Measurements from ENCODE around the gene ZKSCAN1. TPM values are rescaled to one million over a fixed set of nuclear protein-coding genes. Genes with fewer than 3 reads are reported as not detected.

The ZKSCAN1 gene
- total and polyA plus RNA-seq, 3 donors from 2014 or later: 30.7 to 71.3 (median 65.3) TPM

DNA sequence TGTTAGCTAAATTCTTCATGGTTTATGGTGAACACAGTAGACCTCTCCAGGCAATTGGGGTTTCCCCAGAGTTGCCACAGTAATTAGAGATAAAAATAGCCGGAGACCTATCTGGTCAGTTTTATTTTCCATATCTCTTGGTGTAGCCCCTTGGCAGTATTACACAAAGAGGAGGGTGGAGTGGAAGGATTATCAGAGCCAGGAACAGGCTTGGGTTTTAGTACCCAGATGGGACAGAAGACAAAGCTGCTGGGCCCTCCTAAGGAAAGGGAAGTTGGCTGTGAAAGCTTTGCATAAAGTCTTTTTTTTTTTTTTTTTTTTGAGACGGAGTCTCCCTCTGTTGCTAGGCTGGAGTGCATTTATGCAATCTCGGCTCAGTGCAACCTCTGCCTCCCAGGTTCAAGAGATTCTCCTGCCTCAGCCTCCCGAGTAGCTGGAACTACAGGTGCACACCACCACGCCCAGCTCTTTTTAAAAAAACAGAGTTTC, 43.9 kb downstream of the ZKSCAN1 start:
- 73 to 91% methylated on average over 5 of the region's 5 CpGs for WGBS, 2 donors
- Histone ChIP-seq H3K27me3 (no peaks in the 10 kb centered on the region), H3K27ac (no peak overlapping the region), H3K9me3 (no peaks in the 10 kb centered on the region), H3K4me1 (no peaks in the 10 kb centered on the region), H3K4me3 (no peak overlapping the region), H3K36me3 (ENCODE audit: low read depth, missing control alignments) (no peaks in the 10 kb centered on the region)
- intact Hi-C loops (cut with DNase I; ENCODE audit: low total_unique reads): no loop called here
- DNase-seq: no peak
- TF ChIP-seq CTCF (IDR thresholded peaks at IDR 0.05): no peak
- no peak for TF ChIP-seq POLR2A (IDR thresholded peaks at IDR 0.05)

DNA sequence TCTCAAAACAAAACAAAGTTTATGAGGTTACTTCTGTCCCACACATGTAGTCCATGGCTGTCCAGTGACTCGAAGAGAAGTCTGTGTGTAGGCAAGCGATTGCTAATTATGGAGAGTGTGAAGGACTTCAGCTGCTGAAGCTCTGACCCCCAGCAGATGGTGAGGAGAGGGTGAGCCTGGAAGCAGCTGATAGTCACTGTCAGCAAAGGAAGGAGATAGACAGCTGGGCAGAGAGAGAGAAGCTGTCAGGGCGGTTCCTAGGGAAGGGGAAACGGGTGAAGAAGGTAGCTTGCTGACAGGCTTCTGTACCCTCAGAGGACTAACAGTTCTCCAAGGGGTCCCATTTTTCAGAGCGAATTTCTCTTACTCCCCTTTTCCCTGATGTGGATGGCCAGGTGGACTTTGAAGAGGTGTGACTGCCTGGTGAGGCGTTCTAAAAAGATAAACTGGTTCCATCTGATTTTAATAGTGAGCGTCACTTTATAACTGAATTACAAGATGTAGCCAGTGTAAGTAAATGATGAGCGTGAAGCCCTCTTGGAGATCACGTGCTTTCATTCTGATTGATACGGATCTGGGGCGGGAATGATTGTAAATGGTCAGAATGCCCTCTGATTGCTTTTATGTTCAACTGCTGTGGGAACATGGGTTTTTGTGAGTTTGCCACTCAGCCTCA, 46.3 kb downstream of the ZKSCAN1 start:
- Histone ChIP-seq H3K27ac (no peak overlapping the region), H3K4me1 (peaks cover 4% of the 10 kb centered on the region), H3K36me3 (ENCODE audit: low read depth, missing control alignments) (no peaks in the 10 kb centered on the region), H3K27me3 (no peaks in the 10 kb centered on the region), H3K9me3 (no peaks in the 10 kb centered on the region), H3K4me3 (no peak overlapping the region)
- intact Hi-C loops (cut with DNase I; ENCODE audit: low total_unique reads): no loop called here
- DNase-seq: no peak
- WGBS, 2 donors: 94% methylated on average over 11 of the region's 11 CpGs
- TF ChIP-seq POLR2A (IDR thresholded peaks at IDR 0.05): no peak
- TF ChIP-seq CTCF (IDR thresholded peaks at IDR 0.05): no peak

DNA sequence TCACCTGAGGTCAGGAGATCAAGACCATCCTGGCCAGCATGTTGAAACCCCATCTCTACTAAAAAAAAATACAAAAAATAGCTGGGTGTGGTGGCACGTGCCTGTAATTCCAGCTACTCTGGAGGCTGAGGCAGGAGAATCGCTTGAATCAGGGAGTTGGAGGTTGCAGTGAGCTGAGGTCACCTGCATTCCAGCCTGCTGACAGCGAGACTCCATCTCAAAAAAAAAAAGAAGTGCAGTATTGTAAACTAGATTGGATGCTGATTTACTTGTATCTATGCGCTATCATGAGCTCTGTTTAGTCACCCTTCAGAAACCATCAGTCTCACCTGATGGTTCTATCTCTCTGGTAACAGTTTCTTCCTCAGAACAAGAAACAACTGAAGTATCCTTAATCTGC, 48.0 kb downstream of the ZKSCAN1 start:
- DNase-seq: no peak
- WGBS, 2 donors: 91 to 96% methylated on average over 4 of the region's 4 CpGs

GRCh38 chr7:100064162-100064561, 48.8 kb downstream of the ZKSCAN1 start:
- intact Hi-C loops (cut with DNase I; ENCODE audit: low total_unique reads): no loop called here
- DNase-seq: no peak
- Histone ChIP-seq H3K9me3 (no peaks in the 10 kb centered on the region), H3K27ac (no peak overlapping the region), H3K4me3 (no peak overlapping the region), H3K27me3 (no peaks in the 10 kb centered on the region), H3K4me1 (peaks cover 4% of the 10 kb centered on the region), H3K36me3 (ENCODE audit: low read depth, missing control alignments) (peaks cover 3% of the 10 kb centered on the region)
- WGBS, 2 donors: 86 to 87% methylated on average over 9 of the region's 9 CpGs
- TF ChIP-seq POLR2A (IDR thresholded peaks at IDR 0.05) (no peak), CTCF (IDR thresholded peaks at IDR 0.05) (no peak)

More for the DNA sequence above, 48.0 kb downstream of the ZKSCAN1 start:
- Histone ChIP-seq H3K4me1 (peaks cover 4% of the 10 kb centered on the region), H3K4me3 (no peak overlapping the region), H3K9me3 (no peaks in the 10 kb centered on the region), H3K27me3 (no peaks in the 10 kb centered on the region), H3K27ac (no peak overlapping the region), H3K36me3 (ENCODE audit: low read depth, missing control alignments) (peaks cover 2% of the 10 kb centered on the region)
- TF ChIP-seq POLR2A (IDR thresholded peaks at IDR 0.05): no peak
- intact Hi-C loops (cut with DNase I; ENCODE audit: low total_unique reads): no loop called here

DNA sequence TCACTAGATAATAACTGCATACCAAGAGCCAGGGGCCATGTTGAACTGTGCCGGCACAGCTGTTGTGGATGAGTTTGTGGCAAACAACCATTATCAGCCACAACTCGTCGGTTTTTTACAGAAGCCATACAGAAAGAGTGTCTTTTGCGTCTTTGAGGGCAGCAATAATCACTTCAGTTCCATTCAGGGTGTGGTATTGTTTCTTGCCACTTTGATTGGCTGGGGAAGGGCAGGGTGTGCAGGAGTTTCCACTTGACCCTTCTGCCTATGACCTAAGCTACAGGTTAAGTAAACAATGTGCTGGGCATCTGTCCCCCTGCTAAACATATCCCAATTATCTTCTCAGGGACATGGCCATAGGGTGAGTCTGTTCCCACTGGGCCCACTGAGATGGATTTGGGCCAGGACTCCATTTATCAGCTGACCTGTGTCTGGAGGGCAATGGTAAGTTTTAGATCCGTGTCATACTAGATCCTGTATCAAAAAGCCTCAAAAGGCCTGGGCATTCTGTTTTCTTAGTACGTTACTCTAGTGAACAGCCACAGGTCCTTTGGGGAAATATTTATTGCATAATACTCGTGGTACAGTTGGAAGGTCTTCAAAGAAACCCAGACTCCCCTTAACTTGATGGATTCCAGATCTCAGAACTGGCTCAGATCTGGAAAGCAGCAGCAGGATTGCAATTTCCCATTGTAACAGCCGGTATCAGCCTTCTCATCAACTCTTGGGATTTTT, 50.2 kb downstream of the ZKSCAN1 start:
- H3K4me1 ChIP-seq: peaks cover 4% of the 10 kb centered on the region
- no peaks in the 10 kb centered on the region for H3K27me3 ChIP-seq
- no peak overlapping the region for H3K27ac ChIP-seq
- intact Hi-C loops (cut with DNase I; ENCODE audit: low total_unique reads): no loop called here
- no peak overlapping the region for H3K4me3 ChIP-seq
- no peaks in the 10 kb centered on the region for H3K9me3 ChIP-seq
- TF ChIP-seq CTCF (IDR thresholded peaks at IDR 0.05) (no peak), POLR2A (IDR thresholded peaks at IDR 0.05) (no peak)
- H3K36me3 ChIP-seq (ENCODE audit: low read depth, missing control alignments): peaks cover 3% of the 10 kb centered on the region
- DNase-seq: no peak
- 50 to 64% methylated on average over 8 of the region's 8 CpGs for WGBS, 2 donors

Data from testis (tissue), 3 donors.